ENCODE data around the gene IKZF2.

The IKZF2 gene

DNA sequence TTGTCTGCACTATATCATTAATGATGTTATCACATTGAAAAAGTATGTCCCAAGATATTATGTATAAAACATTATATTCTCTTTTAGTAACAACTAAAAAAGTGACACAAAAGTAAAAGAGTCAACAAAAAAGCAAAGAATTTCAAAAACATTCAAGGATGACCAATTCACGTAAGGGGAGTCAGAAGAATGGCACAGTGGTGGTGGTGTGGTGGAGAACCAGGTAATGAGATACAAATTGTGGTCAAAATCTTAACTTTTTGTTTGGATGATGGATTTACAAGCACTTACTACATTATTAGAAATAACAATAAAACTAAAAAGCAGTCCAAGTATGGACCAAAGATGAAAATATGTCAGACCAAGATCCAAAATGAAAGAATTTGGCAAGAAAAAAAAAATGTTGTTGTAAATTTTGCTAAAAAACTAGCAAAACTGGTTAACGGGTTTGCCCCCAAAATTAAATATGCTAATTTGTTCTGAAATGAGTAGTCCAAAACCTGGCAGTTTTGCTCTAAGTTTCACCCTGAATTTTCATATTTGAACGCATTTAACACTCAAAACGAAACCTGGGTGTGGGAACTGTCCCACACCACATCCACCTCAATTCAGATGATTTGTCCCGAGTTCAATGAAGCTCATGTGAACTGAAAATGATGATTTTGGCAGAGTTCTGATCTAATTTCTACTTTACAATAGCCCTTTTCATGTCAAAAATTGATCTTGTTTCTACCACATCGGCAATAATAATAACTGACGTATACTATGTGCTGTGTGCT, 135.8 kb downstream of the IKZF2 start:
- peak overlapping the region; percentile 97 for H3K4me3 ChIP-seq (ENCODE audit: low read depth, low read length)
- TF ChIP-seq, protein P1, sequence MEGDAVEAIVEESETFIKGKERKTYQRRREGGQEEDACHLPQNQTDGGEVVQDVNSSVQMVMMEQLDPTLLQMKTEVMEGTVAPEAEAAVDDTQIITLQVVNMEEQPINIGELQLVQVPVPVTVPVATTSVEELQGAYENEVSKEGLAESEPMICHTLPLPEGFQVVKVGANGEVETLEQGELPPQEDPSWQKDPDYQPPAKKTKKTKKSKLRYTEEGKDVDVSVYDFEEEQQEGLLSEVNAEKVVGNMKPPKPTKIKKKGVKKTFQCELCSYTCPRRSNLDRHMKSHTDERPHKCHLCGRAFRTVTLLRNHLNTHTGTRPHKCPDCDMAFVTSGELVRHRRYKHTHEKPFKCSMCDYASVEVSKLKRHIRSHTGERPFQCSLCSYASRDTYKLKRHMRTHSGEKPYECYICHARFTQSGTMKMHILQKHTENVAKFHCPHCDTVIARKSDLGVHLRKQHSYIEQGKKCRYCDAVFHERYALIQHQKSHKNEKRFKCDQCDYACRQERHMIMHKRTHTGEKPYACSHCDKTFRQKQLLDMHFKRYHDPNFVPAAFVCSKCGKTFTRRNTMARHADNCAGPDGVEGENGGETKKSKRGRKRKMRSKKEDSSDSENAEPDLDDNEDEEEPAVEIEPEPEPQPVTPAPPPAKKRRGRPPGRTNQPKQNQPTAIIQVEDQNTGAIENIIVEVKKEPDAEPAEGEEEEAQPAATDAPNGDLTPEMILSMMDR (IDR thresholded peaks at IDR 0.05; ENCODE audit: insufficient read depth, low read depth, low read length, missing control alignments), result no peak
- DNase-seq (ENCODE audit: low read depth), result peak; percentile 97

GRCh38 chr2:213013979-213014378, 137.4 kb downstream of the IKZF2 start:
- peak overlapping the region; percentile 60; the same call in 1 of the 2 replicates for H3K4me3 ChIP-seq (ENCODE audit: low read depth, low read length)
- DNase-seq (ENCODE audit: low read depth), result no peak
- TF ChIP-seq, protein P1 (IDR thresholded peaks at IDR 0.05; ENCODE audit: insufficient read depth, low read depth, low read length, missing control alignments), result no peak

- no peak for DNase-seq (ENCODE audit: low read depth)
- no peak overlapping the region for H3K4me3 ChIP-seq (ENCODE audit: low read depth, low read length)
- TF ChIP-seq, protein P1 (IDR thresholded peaks at IDR 0.05; ENCODE audit: insufficient read depth, low read depth, low read length, missing control alignments), result no peak
These were observed 139.9 kb downstream of the IKZF2 start for GRCh38 chr2:213011505-213011904.

- no peak for DNase-seq (ENCODE audit: low read depth)
- H3K4me3 ChIP-seq (ENCODE audit: low read depth, low read length), result no peak overlapping the region
- TF ChIP-seq, protein P1 (IDR thresholded peaks at IDR 0.05; ENCODE audit: insufficient read depth, low read depth, low read length, missing control alignments), result no peak
These were observed 141.2 kb downstream of the IKZF2 start for GRCh38 chr2:213010106-213010779.

DNA sequence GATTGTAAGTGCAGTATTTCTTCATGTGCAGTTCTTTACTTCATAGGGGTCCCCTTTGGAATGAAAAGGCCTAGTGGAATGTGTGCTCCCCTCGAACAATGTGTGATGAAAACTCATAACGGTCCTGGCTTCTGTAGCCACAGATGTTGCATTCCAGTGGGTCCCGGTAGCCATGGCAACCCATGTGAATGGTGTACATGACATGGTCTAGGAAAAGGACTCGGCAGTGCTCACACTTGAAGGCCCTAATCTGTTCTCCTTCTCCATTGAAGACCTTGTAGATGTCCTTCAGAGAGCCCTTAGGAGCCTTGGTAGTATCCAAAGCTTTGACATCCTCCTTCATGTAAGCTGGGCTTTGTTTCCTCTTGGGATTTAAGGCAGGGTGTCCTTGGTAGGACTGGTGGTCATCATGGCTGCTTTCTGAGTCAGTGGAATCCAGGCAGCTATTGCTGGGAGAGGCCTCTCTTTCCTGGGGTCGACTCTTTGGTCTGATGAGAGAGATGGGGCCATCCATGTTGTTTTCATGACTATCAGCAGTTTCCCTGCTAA, 144.0 kb downstream of the IKZF2 start:
- TF ChIP-seq, protein P1 (IDR thresholded peaks at IDR 0.05; ENCODE audit: insufficient read depth, low read depth, low read length, missing control alignments), result no peak
- no peak for DNase-seq (ENCODE audit: low read depth)
- no peak overlapping the region for H3K4me3 ChIP-seq (ENCODE audit: low read depth, low read length)

- TF ChIP-seq, protein P1 (IDR thresholded peaks at IDR 0.05; ENCODE audit: insufficient read depth, low read depth, low read length, missing control alignments), result no peak
- no peak overlapping the region for H3K4me3 ChIP-seq (ENCODE audit: low read depth, low read length)
- DNase-seq (ENCODE audit: low read depth), result no peak
These were observed 147.1 kb downstream of the IKZF2 start for GRCh38 chr2:213004197-213004821.

Data from GM12865 (cell line).